Measurements from ENCODE around the gene RBM6. TPM values are rescaled to one million over a fixed set of nuclear protein-coding genes. Genes with fewer than 3 reads are reported as not detected.

Gene RBM6
- total RNA-seq, 1 experiment from 2014 or later: 74.1 TPM

DNA sequence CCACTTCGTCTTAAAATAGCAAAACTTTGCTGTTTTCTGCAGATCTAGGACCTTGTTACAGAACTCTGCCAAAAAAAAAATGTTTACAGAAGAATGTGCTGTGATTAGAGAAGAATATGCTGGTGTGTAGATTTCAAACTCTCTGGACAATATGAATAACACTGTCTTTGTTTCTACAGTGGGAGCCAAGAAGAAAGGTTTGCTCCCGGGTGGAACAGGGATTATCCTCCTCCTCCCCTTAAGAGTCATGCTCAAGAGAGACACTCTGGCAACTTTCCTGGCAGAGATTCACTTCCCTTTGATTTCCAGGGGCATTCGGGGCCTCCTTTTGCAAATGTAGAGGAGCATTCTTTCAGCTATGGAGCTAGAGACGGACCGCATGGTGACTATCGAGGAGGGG, 27.3 kb downstream of the RBM6 start:
- peaks cover 37% of the 10 kb centered on the region for H3K36me3 Mint-ChIP-seq (ENCODE audit: insufficient read depth, unreplicated experiment)
- H3K9me3 Mint-ChIP-seq (ENCODE audit: unreplicated experiment): no peaks in the 10 kb centered on the region
- H3K4me3 Mint-ChIP-seq (ENCODE audit: unreplicated experiment): no peak overlapping the region
- H3K27me3 Mint-ChIP-seq (ENCODE audit: insufficient read depth, unreplicated experiment): no peaks in the 10 kb centered on the region
- H3K9me3 ChIP-seq: no peaks in the 10 kb centered on the region
- H3K27ac Mint-ChIP-seq (ENCODE audit: unreplicated experiment): no peak overlapping the region
- intact Hi-C loops (cut with micrococcal nuclease; ENCODE audit: unreplicated experiment): no loop called here
- H3K4me1 ChIP-seq: peaks cover 8% of the 10 kb centered on the region; the same call in 1 of the 2 replicates
- H3K36me3 ChIP-seq (ENCODE audit: control insufficient read depth, insufficient read depth, low read length): no peaks in the 10 kb centered on the region; the same call in 1 of the 2 replicates
- CTCF ChIA-PET: no interaction called here
- H3K4me1 Mint-ChIP-seq (ENCODE audit: low read depth, unreplicated experiment): peaks cover 5% of the 10 kb centered on the region
- no peak for DNase-seq
- H3K4me3 ChIP-seq (ENCODE audit: low read depth, low read length): no peak overlapping the region
- POLR2A ChIA-PET: no interaction called here
- BruUV-seq (replicated peaks): no TSS peak
- H3K27me3 ChIP-seq (replicated peaks; ENCODE audit: control insufficient read depth, insufficient read depth, low read length): no peaks in the 10 kb centered on the region
- TF ChIP-seq CTCF (IDR thresholded peaks at IDR 0.05; ENCODE audit: insufficient read depth in 1 of 2, low read depth in 1 of 2, low read length in 1 of 2, severe bottlenecking in 1 of 2, unreplicated experiment in 1 of 2): no peak

- BruUV-seq (replicated peaks): no TSS peak
- Mint-ChIP-seq H3K27ac (ENCODE audit: unreplicated experiment) (no peak overlapping the region), H3K4me3 (ENCODE audit: unreplicated experiment) (no peak overlapping the region), H3K27me3 (ENCODE audit: insufficient read depth, unreplicated experiment) (no peaks in the 10 kb centered on the region), H3K36me3 (ENCODE audit: insufficient read depth, unreplicated experiment) (peaks cover 40% of the 10 kb centered on the region), H3K4me1 (ENCODE audit: low read depth, unreplicated experiment) (peaks cover 5% of the 10 kb centered on the region), H3K9me3 (ENCODE audit: unreplicated experiment) (no peaks in the 10 kb centered on the region)
- Histone ChIP-seq H3K4me3 (ENCODE audit: low read depth, low read length) (no peak overlapping the region), H3K27me3 (replicated peaks; ENCODE audit: control insufficient read depth, insufficient read depth, low read length) (no peaks in the 10 kb centered on the region), H3K4me1 (peaks cover 11% of the 10 kb centered on the region; the same call in 1 of the 2 replicates), H3K36me3 (ENCODE audit: control insufficient read depth, insufficient read depth, low read length) (no peaks in the 10 kb centered on the region; the same call in 1 of the 2 replicates), H3K9me3 (no peaks in the 10 kb centered on the region)
- ChIA-PET POLR2A (no interaction called here), CTCF (interaction anchor here (0.8 kb wide), 1 partner anchor 153 kb away, joined by 3 read pairs; no protein-coding TSS in a partner anchor)
- intact Hi-C loops (cut with micrococcal nuclease; ENCODE audit: unreplicated experiment): no loop called here
- DNase-seq: no peak
- no peak for TF ChIP-seq CTCF (IDR thresholded peaks at IDR 0.05; ENCODE audit: insufficient read depth in 1 of 2, low read depth in 1 of 2, low read length in 1 of 2, severe bottlenecking in 1 of 2, unreplicated experiment in 1 of 2)
Observed at GRCh38 chr3:49968346-49968745, 28.4 kb downstream of the RBM6 start.

- H3K4me1 Mint-ChIP-seq (ENCODE audit: low read depth, unreplicated experiment): peaks cover 1% of the 10 kb centered on the region
- TF ChIP-seq CTCF (IDR thresholded peaks at IDR 0.05; ENCODE audit: insufficient read depth in 1 of 2, low read depth in 1 of 2, low read length in 1 of 2, severe bottlenecking in 1 of 2, unreplicated experiment in 1 of 2): no peak
- no peaks in the 10 kb centered on the region for H3K27me3 Mint-ChIP-seq (ENCODE audit: insufficient read depth, unreplicated experiment)
- CTCF ChIA-PET: interaction anchor here (1.0 kb wide), 1 partner anchor 43 kb away, joined by 3 read pairs; the partner anchor contains the start of gene MON1A
- H3K36me3 ChIP-seq (ENCODE audit: control insufficient read depth, insufficient read depth, low read length): no peaks in the 10 kb centered on the region
- no peak for DNase-seq
- intact Hi-C loops (cut with micrococcal nuclease; ENCODE audit: unreplicated experiment): no loop called here
- H3K4me1 ChIP-seq: peaks cover 11% of the 10 kb centered on the region; the same call in 1 of the 2 replicates
- H3K4me3 ChIP-seq (ENCODE audit: low read depth, low read length): no peak overlapping the region
- POLR2A ChIA-PET: no interaction called here
- H3K36me3 Mint-ChIP-seq (ENCODE audit: insufficient read depth, unreplicated experiment): peaks cover 50% of the 10 kb centered on the region
- no peaks in the 10 kb centered on the region for H3K27me3 ChIP-seq (replicated peaks; ENCODE audit: control insufficient read depth, insufficient read depth, low read length)
- no peaks in the 10 kb centered on the region for H3K9me3 ChIP-seq
- H3K27ac Mint-ChIP-seq (ENCODE audit: unreplicated experiment): no peak overlapping the region
- H3K9me3 Mint-ChIP-seq (ENCODE audit: unreplicated experiment): no peaks in the 10 kb centered on the region
- BruUV-seq (replicated peaks): no TSS peak
- H3K4me3 Mint-ChIP-seq (ENCODE audit: unreplicated experiment): no peak overlapping the region
Observed at GRCh38 chr3:49972656-49973055, 32.7 kb downstream of the RBM6 start.

All from Caco-2 (cell line).